Endothelial cell of umbilical vein (primary cell): Measurements from ENCODE around the gene SHOC2. TPM values are rescaled to one million over a fixed set of nuclear protein-coding genes. Genes with fewer than 3 reads are reported as not detected.

Experiments used
- BruUV-seq: library from RNA; stranded (reverse); fragments of 400-500 nt; replicated peaks from 2 replicates; lab custom pipeline; 2021; lab: Mats Ljungman, UMichigan
- CTCF ChIA-PET: fragments of 300-600, 350-600 bp; sonication (Branson Sonifier 250); formaldehyde crosslinking; loops from one replicate; lab custom pipeline; 2021; ENCODE audit warnings: antibody characterized with exemption, inconsistent platforms; lab: Charles Lee
- POLR2A ChIA-PET: fragments of 300-600, 350-600 bp; sonication (Branson Sonifier 250); formaldehyde crosslinking; loops from one replicate; lab custom pipeline; 2021; ENCODE audit warnings: antibody characterized with exemption, inconsistent platforms; lab: Charles Lee
- DNase-seq: peaks from one replicate; pipeline ENCODE4 v3.0.0-alpha.2; 2011; ENCODE audit warnings: low read depth, low spot score
- FAIRE-seq: peaks from 2 replicates; lab custom pipeline; 2011; peaks lifted over from hg19 to GRCh38; lab: Jason Lieb, UNC
- H2AFZ ChIP-seq: 2 replicates; pipeline ENCODE4 v1.6.0; 2012; ENCODE audit warnings: low read depth, low read length, control low read depth, inconsistent platforms
- H3K27ac ChIP-seq: 2 replicates; pipeline ENCODE4 v1.5.1; 2011; ENCODE audit warnings: low read depth, mild to moderate bottlenecking, control low read depth, low read length, moderate library complexity; ENCODE audit not compliant: insufficient read depth
- H3K27me3 ChIP-seq, 2 experiments: 2 replicates each; pipeline versions ENCODE4 v1.6.0 to v1.6.1; 2011; ENCODE audit warnings: low read length in 2 of 2, mixed read lengths in 1 of 2; ENCODE audit not compliant: control insufficient read depth in 2 of 2, insufficient read depth in 2 of 2
- H3K36me3 ChIP-seq, 2 experiments: 2 replicates in 1 of 2; 3 replicates in 1 of 2; pipeline ENCODE4 v1.5.1; 2011; ENCODE audit warnings: low read length in 2 of 2, mild to moderate bottlenecking in 1 of 2, moderate library complexity in 1 of 2; ENCODE audit not compliant: control insufficient read depth in 2 of 2, insufficient read depth in 2 of 2; ENCODE audit errors: extremely low read depth in 1 of 2
- H3K4me1 ChIP-seq: 3 replicates; pipeline ENCODE4 v1.5.1; 2011; ENCODE audit warnings: mild to moderate bottlenecking, low read length; ENCODE audit not compliant: control insufficient read depth, insufficient read depth; ENCODE audit errors: extremely low read depth
- H3K4me2 ChIP-seq: 2 replicates; pipeline ENCODE4 v1.6.1; 2011; ENCODE audit warnings: low read length, control low read depth, mixed read lengths; ENCODE audit not compliant: insufficient read depth
- H3K4me3 ChIP-seq, 3 experiments: fragments of 200-600 bp in 1 of 3; sonication (generic), shearing (Covaris generic) in 1 of 3; replicated peaks in 1 of 3; 2 replicates each; pipeline ENCODE4 v1.5.1; 2011 to 2016; ENCODE audit warnings: control low read depth in 3 of 3, low read length in 3 of 3, mild to moderate bottlenecking in 2 of 3, inconsistent platforms in 1 of 3, low read depth in 1 of 3, moderate library complexity in 1 of 3; ENCODE audit not compliant: insufficient read depth in 1 of 3
- H3K79me2 ChIP-seq: 2 replicates; pipeline ENCODE4 v1.6.0; 2012; ENCODE audit warnings: low read length, inconsistent platforms; ENCODE audit not compliant: control insufficient read depth, insufficient read depth
- H3K9ac ChIP-seq: replicated peaks from 2 replicates; pipeline ENCODE3; 2011; ENCODE audit warnings: low read length, control low read depth; ENCODE audit not compliant: insufficient read depth; ENCODE audit errors: extremely low read depth
- H3K9me1 ChIP-seq: replicated peaks from 3 replicates; pipeline ENCODE4 v1.6.0; 2011; ENCODE audit warnings: mild to moderate bottlenecking, low read length; ENCODE audit not compliant: control insufficient read depth, insufficient read depth; ENCODE audit errors: extremely low read depth
- H3K9me3 ChIP-seq: replicated peaks from 2 replicates; pipeline ENCODE4 v1.5.1; 2012; ENCODE audit warnings: low read length, inconsistent platforms; ENCODE audit not compliant: control insufficient read depth, insufficient read depth
- H4K20me1 ChIP-seq: replicated peaks from 2 replicates; pipeline ENCODE3; 2011; ENCODE audit warnings: mild to moderate bottlenecking, low read length; ENCODE audit not compliant: control insufficient read depth, insufficient read depth; ENCODE audit errors: extremely low read depth
- EZH2 ChIP-seq: IDR thresholded peaks from 2 replicates; pipeline ENCODE4 v1.6.1; 2012; ENCODE audit warnings: borderline replicate concordance, low read depth, mild to moderate bottlenecking, moderate library complexity, low read length, inconsistent platforms; ENCODE audit not compliant: severe bottlenecking
- FOS ChIP-seq: IDR thresholded peaks from 2 replicates; pipeline ENCODE4 v1.6.1; 2011; ENCODE audit warnings: mild to moderate bottlenecking, low read length, moderate library complexity, borderline replicate concordance; ENCODE audit not compliant: insufficient read depth
- GATA2 ChIP-seq: IDR thresholded peaks from 2 replicates; pipeline ENCODE4 v1.7.0; 2011; ENCODE audit warnings: low read depth, mild to moderate bottlenecking, moderate library complexity, mixed read lengths, low read length; ENCODE audit not compliant: insufficient read length, insufficient read depth
- JUN ChIP-seq: IDR thresholded peaks from 2 replicates; pipeline ENCODE4 v1.6.1; 2011; ENCODE audit warnings: borderline replicate concordance, low read depth; ENCODE audit not compliant: insufficient read length, insufficient read depth
- MYC ChIP-seq: IDR thresholded peaks from one replicate; pipeline ENCODE4 v1.6.1; 2011; ENCODE audit warnings: mild to moderate bottlenecking, low read depth, low read length
- POLR2A ChIP-seq: IDR thresholded peaks from 2 replicates; pipeline ENCODE4 v1.6.1; 2012; ENCODE audit warnings: low read depth, mild to moderate bottlenecking, control low read depth, low read length
- POLR2AphosphoS5 ChIP-seq: IDR thresholded peaks from 2 replicates; pipeline ENCODE4 v1.6.1; 2012; ENCODE audit warnings: low read depth, mild to moderate bottlenecking, control low read depth, low read length, moderate library complexity; ENCODE audit not compliant: insufficient read depth
- dilution Hi-C: fragments of 300-500 bp; cut with MboI; formaldehyde crosslinking; loops from one replicate; pipeline ENCODE4 v1.15.0; 2019; ENCODE audit warnings: low sequenced_read_pairs; ENCODE audit not compliant: extremely low pct_ligation_motif_present
- intact Hi-C: fragments of 100-400 bp; cut with micrococcal nuclease; formaldehyde crosslinking; loops from one replicate; pipeline ENCODE4 v1.10.0; 2022
- polyA plus RNA-seq, 4 experiments: library from polyadenylated mRNA; depleted of rRNA in 3 of 4; stranded (reverse) in 3 of 4; unstranded in 1 of 4; fragments of >200 nt; gene quantifications; 2 replicates each; pipeline versions ENCODE4 v1.2.1 to v1.2.3, GENCODE V29; 2011 to 2012; ENCODE audit warnings: missing spikeins in 1 of 4
- total RNA-seq: library from RNA; stranded (reverse); gene quantifications from 2 replicates; pipeline ENCODE4 v1.2.3, GENCODE V29; 2021
- TF ChIP-seq, protein P1 (sequence below): IDR thresholded peaks from 2 replicates; pipeline ENCODE4 v1.6.1; 2011; ENCODE audit not compliant: insufficient read depth, insufficient read length
- TF ChIP-seq, protein P2 (sequence below), 2 donors: IDR thresholded peaks; 1 replicate in 1 of 2; 2 replicates in 1 of 2; pipeline ENCODE4 v1.5.1; 2011; ENCODE audit warnings: low read length in 2 of 2, mild to moderate bottlenecking in 2 of 2, moderate library complexity in 2 of 2, control low read depth in 1 of 2, inconsistent platforms in 1 of 2, low read depth in 1 of 2; ENCODE audit not compliant: insufficient read depth in 1 of 2; ENCODE audit errors: extremely low read depth in 1 of 2

SHOC2 gene
- total and polyA plus RNA-seq, 2 donors (not counting 3 experiments of a cell fraction or from before 2014, with no cell fraction given), result 13.0 to 37.1 TPM

DNA sequence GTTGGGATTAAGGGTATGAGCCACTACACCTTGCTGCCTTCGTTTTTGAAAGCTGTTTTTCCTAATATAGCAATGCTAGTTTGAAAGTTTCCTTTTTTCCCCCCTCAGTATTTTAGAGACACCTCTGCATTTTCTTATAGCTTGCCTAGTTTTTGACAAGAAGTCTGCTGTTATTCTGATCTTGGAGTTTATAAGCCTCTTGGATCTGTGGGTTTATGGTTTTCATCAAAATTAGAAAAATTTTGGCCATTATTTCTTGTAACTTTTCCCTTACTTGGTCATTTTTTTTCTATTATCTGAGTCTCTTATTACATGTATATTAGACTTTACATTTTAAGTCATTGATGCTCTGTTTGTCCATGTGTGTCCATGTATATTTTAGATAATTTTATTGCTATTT lies 57.2 kb downstream of the SHOC2 start:
- Histone ChIP-seq H3K27ac (no peak overlapping the region), H3K9me1 (no peaks in the 10 kb centered on the region), H3K9me3 (no peaks in the 10 kb centered on the region), H3K9ac (no peak overlapping the region), H3K4me2 (no peak overlapping the region), H3K36me3 (no peaks in the 10 kb centered on the region), H3K27me3 (no peaks in the 10 kb centered on the region), H3K79me2 (peaks cover 54% of the 10 kb centered on the region), H3K4me1 (no peaks in the 10 kb centered on the region), H3K4me3 (no peak overlapping the region), H4K20me1 (no peaks in the 10 kb centered on the region), H2AFZ (no peak overlapping the region)
- DNase-seq, result no peak
- dilution Hi-C loops (no loop called here), intact Hi-C loops (no loop called here)
- BruUV-seq, result no TSS peak
- no peak for TF ChIP-seq JUN
- TF ChIP-seq, protein P1, sequence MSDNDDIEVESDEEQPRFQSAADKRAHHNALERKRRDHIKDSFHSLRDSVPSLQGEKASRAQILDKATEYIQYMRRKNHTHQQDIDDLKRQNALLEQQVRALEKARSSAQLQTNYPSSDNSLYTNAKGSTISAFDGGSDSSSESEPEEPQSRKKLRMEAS, result no peak
- no peak for TF ChIP-seq POLR2AphosphoS5
- TF ChIP-seq, protein P2, sequence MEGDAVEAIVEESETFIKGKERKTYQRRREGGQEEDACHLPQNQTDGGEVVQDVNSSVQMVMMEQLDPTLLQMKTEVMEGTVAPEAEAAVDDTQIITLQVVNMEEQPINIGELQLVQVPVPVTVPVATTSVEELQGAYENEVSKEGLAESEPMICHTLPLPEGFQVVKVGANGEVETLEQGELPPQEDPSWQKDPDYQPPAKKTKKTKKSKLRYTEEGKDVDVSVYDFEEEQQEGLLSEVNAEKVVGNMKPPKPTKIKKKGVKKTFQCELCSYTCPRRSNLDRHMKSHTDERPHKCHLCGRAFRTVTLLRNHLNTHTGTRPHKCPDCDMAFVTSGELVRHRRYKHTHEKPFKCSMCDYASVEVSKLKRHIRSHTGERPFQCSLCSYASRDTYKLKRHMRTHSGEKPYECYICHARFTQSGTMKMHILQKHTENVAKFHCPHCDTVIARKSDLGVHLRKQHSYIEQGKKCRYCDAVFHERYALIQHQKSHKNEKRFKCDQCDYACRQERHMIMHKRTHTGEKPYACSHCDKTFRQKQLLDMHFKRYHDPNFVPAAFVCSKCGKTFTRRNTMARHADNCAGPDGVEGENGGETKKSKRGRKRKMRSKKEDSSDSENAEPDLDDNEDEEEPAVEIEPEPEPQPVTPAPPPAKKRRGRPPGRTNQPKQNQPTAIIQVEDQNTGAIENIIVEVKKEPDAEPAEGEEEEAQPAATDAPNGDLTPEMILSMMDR (IDR thresholded peaks at IDR 0.05; ENCODE audit: extremely low read depth in 1 of 2, insufficient read depth in 1 of 2, low read depth in 1 of 2, low read length in 2 of 2), result no peak
- TF ChIP-seq GATA2, result no peak
- TF ChIP-seq MYC, result no peak
- no peak for TF ChIP-seq FOS
- TF ChIP-seq POLR2A, result no peak
- TF ChIP-seq EZH2, result no peak
- no peak for FAIRE-seq
- POLR2A ChIA-PET, result no interaction called here
- CTCF ChIA-PET, result no interaction called here
